ENCODE data around the gene JAZF1. TPM values are rescaled to one million over a fixed set of nuclear protein-coding genes. Genes with fewer than 3 reads are reported as not detected.

JAZF1 gene
- total and polyA plus RNA-seq, 10 of the 15 experiments (the other 5 are each of a cell fraction or from before 2014, with no cell fraction given): 0.04 to 0.82 (median 0.15) TPM; not detected in 3

GRCh38 chr7:28013441-28013840, 167.2 kb downstream of the JAZF1 start:
- Histone ChIP-seq H3K27me3 (replicated peaks in 1 of 2; ENCODE audit: control insufficient read depth in 2 of 2, insufficient read depth in 2 of 2, low read length in 1 of 2) (no peaks in the 10 kb centered on the region; a peak in 2 of 4 replicates), H3K27ac (ENCODE audit: control insufficient read depth, insufficient read depth) (no peak overlapping the region), H3K36me3 (ENCODE audit: control insufficient read depth in 2 of 2, insufficient read depth in 2 of 2, low read length in 1 of 2) (no peaks in the 10 kb centered on the region), H3K4me3 (no peak overlapping the region), H2AFZ (ENCODE audit: control insufficient read depth, low read depth, low read length) (no peak overlapping the region), H3K9ac (ENCODE audit: control insufficient read depth, insufficient read depth, low read length) (no peak overlapping the region), H4K20me1 (ENCODE audit: control insufficient read depth, insufficient read depth) (no peaks in the 10 kb centered on the region), H3K9me3 (replicated peaks; ENCODE audit: control insufficient read depth, insufficient read depth, low read length) (no peaks in the 10 kb centered on the region; the same call in 2 of the 3 replicates), H3K4me2 (ENCODE audit: control insufficient read depth, insufficient read depth) (no peak overlapping the region), H3K79me2 (ENCODE audit: control insufficient read depth, insufficient read depth, low read length) (no peaks in the 10 kb centered on the region), H3K4me1 (ENCODE audit: control insufficient read depth, insufficient read depth, low read length) (no peaks in the 10 kb centered on the region)
- ChIA-PET SMC1A (ENCODE audit: uncharacterized antibody, unreplicated experiment) (interaction anchor here (0.6 kb wide), 1 partner anchor 1155 kb away, joined by 3 read pairs; no protein-coding TSS in a partner anchor), RAD21 (ENCODE audit: unreplicated experiment) (no interaction called here), POLR2A (no interaction called here), CTCF (interaction anchor here (1.3 kb wide), 1 partner anchor 48 kb away, joined by 5 read pairs; no protein-coding TSS in a partner anchor)
- TF ChIP-seq ETV6 (conservative IDR thresholded peaks at IDR 0.05 in 1 of 2, IDR thresholded peaks at IDR 0.05 in 1 of 2; ENCODE audit: borderline replicate concordance in 1 of 2, low read depth in 1 of 2) (no peak), TARDBP (IDR thresholded peaks at IDR 0.05; ENCODE audit: borderline replicate concordance) (no peak), SMAD1 (IDR thresholded peaks at IDR 0.05; ENCODE audit: low read depth, partially characterized antibody) (no peak), SUZ12 (IDR thresholded peaks at IDR 0.05; ENCODE audit: unreplicated experiment) (no peak), MEF2B (IDR thresholded peaks at IDR 0.05; ENCODE audit: partially characterized antibody, poor library complexity, severe bottlenecking) (no peak), IKZF2 (IDR thresholded peaks at IDR 0.05) (no peak), BCL11A (IDR thresholded peaks at IDR 0.05; ENCODE audit: low read depth, low read length) (no peak), ATF2 (IDR thresholded peaks at IDR 0.05; ENCODE audit: low read length) (no peak), EGR1 (IDR thresholded peaks at IDR 0.05; ENCODE audit: borderline replicate concordance in 1 of 2, low read depth in 2 of 2, low read length in 2 of 2) (no peak), TCF7 (IDR thresholded peaks at IDR 0.05; ENCODE audit: borderline replicate concordance) (no peak), NKRF (conservative IDR thresholded peaks at IDR 0.05) (no peak), RUNX3 (IDR thresholded peaks at IDR 0.05; ENCODE audit: low read length) (no peak), RELA (IDR thresholded peaks at IDR 0.05; ENCODE audit: borderline replicate concordance, partially characterized antibody) (no peak), MYB (IDR thresholded peaks at IDR 0.05; ENCODE audit: borderline replicate concordance, low read depth, low read length) (no peak), PBX3 (IDR thresholded peaks at IDR 0.05; ENCODE audit: insufficient replicate concordance, low read depth, low read length) (no peak), STAT1 (conservative IDR thresholded peaks at IDR 0.05) (no peak), TAF1 (IDR thresholded peaks at IDR 0.05; ENCODE audit: borderline replicate concordance, low read depth, low read length) (no peak), HDGF (IDR thresholded peaks at IDR 0.05) (no peak), SIN3A (IDR thresholded peaks at IDR 0.05; ENCODE audit: low read depth, low read length) (no peak), YBX1 (IDR thresholded peaks at IDR 0.05) (no peak)
- 21% methylated on average over 5 of the region's 5 CpGs for WGBS (ENCODE audit: insufficient coverage, insufficient replicate concordance, low lambda C conversion rate, missing lambda C conversion rate)
- no peak for DNase-seq (ENCODE audit: low read depth, low spot score)
- in situ Hi-C loops (cut with MboI) (no loop called here), intact Hi-C loops (cut with micrococcal nuclease; ENCODE audit: unreplicated experiment) (no loop called here)
- BruUV-seq (replicated peaks): no TSS peak
- ATAC-seq: no peak
- no peak for FAIRE-seq
